Activated CD4-positive, alpha-beta T cell treated with anti-CD3 and anti-CD28 coated beads for 48 hours (primary cell): ENCODE results near the gene TMBIM6.
"Not testable (repeated sequence)": the region's sequence is repeated elsewhere in the genome, so short reads cannot be mapped to it uniquely, and the experiment has no call there.

Experiments used
- DNase-seq: peaks from one replicate; pipeline ENCODE4 v3.0.0-alpha.2; 2020

The TMBIM6 gene

GRCh38 chr12:49730568-49731101 lies 10.7 kb upstream of the TMBIM6 start:
- DNase-seq, result no peak

GRCh38 chr12:49733219-49734017 lies 7.9 kb upstream of the TMBIM6 start:
- DNase-seq, result no peak

GRCh38 chr12:49734900-49735299 lies 6.5 kb upstream of the TMBIM6 start:
- DNase-seq, result not testable (repeated sequence)

- DNase-seq, result not testable (repeated sequence)
Observed at GRCh38 chr12:49738721-49739120, 2.6 kb upstream of the TMBIM6 start.

- not testable (repeated sequence) for DNase-seq
Observed at GRCh38 chr12:49740277-49740676, 1.1 kb upstream of the TMBIM6 start.

GRCh38 chr12:49741882-49742620 lies 694 bp downstream of the TMBIM6 start:
- peak; percentile 93 for DNase-seq

GRCh38 chr12:49744363-49744885 lies 3.1 kb downstream of the TMBIM6 start:
- no peak for DNase-seq

GRCh38 chr12:49748306-49748705 lies 6.9 kb downstream of the TMBIM6 start:
- no peak for DNase-seq

GRCh38 chr12:49748800-49749199 lies 7.4 kb downstream of the TMBIM6 start:
- no peak for DNase-seq

- DNase-seq, result peak; percentile 75
Observed at GRCh38 chr12:49750027-49750995, 9.0 kb downstream of the TMBIM6 start.

GRCh38 chr12:49750996-49751393 lies 9.6 kb downstream of the TMBIM6 start:
- no peak for DNase-seq

GRCh38 chr12:49761677-49762467 lies 20.5 kb downstream of the TMBIM6 start:
- DNase-seq, result no peak

- DNase-seq, result peak; percentile 28
Observed at GRCh38 chr12:49762468-49762847, 21.1 kb downstream of the TMBIM6 start.

- peak; percentile 89 for DNase-seq
Observed at GRCh38 chr12:49763006-49763591, 21.7 kb downstream of the TMBIM6 start.

GRCh38 chr12:49764126-49764525 lies 22.8 kb downstream of the TMBIM6 start:
- no peak for DNase-seq

GRCh38 chr12:49766115-49766455 lies 24.7 kb downstream of the TMBIM6 start:
- DNase-seq, result no peak

- DNase-seq, result no peak
Observed at GRCh38 chr12:49767333-49767732, 26.0 kb downstream of the TMBIM6 start.

- DNase-seq, result not testable (repeated sequence)
Observed at GRCh38 chr12:49773102-49773501, 31.7 kb downstream of the TMBIM6 start.

GRCh38 chr12:49776413-49776812 lies 35.1 kb downstream of the TMBIM6 start:
- DNase-seq, result peak; percentile 75

- no peak for DNase-seq
Observed at GRCh38 chr12:49776858-49777257, 35.5 kb downstream of the TMBIM6 start.

GRCh38 chr12:49777341-49777740 lies 36.0 kb downstream of the TMBIM6 start:
- DNase-seq, result no peak
